KMS-11 (cell line): ENCODE measurements around the gene LTK.

ENCODE experiments used
- H2AFZ ChIP-seq: fragments of 200-600 bp; sonication (generic); 2 replicates; pipeline ENCODE4 v1.6.1; 2016; ENCODE audit warnings: antibody characterized with exemption, mixed run types, low read depth
- H3K27ac ChIP-seq: fragments of 200-600 bp; sonication (generic); 2 replicates; pipeline ENCODE4 v1.6.1; 2016; ENCODE audit warnings: mild to moderate bottlenecking, mixed run types
- H3K27me3 ChIP-seq: fragments of 200-600 bp; sonication (generic); 2 replicates; pipeline ENCODE4 v1.6.1; 2017; ENCODE audit warnings: mild to moderate bottlenecking, low read depth, mixed run types, moderate library complexity; ENCODE audit not compliant: insufficient read depth
- H3K36me3 ChIP-seq: fragments of 200-600 bp; sonication (generic); 2 replicates; pipeline ENCODE4 v1.6.1; 2017; ENCODE audit warnings: mild to moderate bottlenecking, mixed run types; ENCODE audit not compliant: insufficient read depth
- H3K4me1 ChIP-seq: fragments of 200-600 bp; sonication (generic); 2 replicates; pipeline ENCODE4 v1.6.1; 2016; ENCODE audit warnings: mild to moderate bottlenecking, low read depth, mixed run types; ENCODE audit not compliant: poor library complexity, severe bottlenecking
- H3K4me2 ChIP-seq: fragments of 200-600 bp; sonication (generic); 2 replicates; pipeline ENCODE4 v1.7.0; 2016; ENCODE audit warnings: mild to moderate bottlenecking, mixed run types
- H3K4me3 ChIP-seq: fragments of 200-600 bp; sonication (generic); IDR thresholded peaks from 2 replicates; pipeline ENCODE4 v1.6.1; 2017; ENCODE audit warnings: low read depth, low read length, mixed read lengths; ENCODE audit not compliant: insufficient read depth
- H3K79me2 ChIP-seq: fragments of 200-600 bp; sonication (generic); 2 replicates; pipeline ENCODE4 v1.6.1; 2016; ENCODE audit warnings: low read depth, mixed run types; ENCODE audit not compliant: insufficient read depth
- H3K9ac ChIP-seq: fragments of 200-600 bp; sonication (generic); 2 replicates; pipeline ENCODE4 v1.6.1; 2016; ENCODE audit warnings: mild to moderate bottlenecking, mixed run types
- H4K20me1 ChIP-seq: fragments of 200-600 bp; sonication (generic); 2 replicates; pipeline ENCODE4 v1.6.1; 2016; ENCODE audit warnings: mild to moderate bottlenecking, mixed run types; ENCODE audit not compliant: insufficient read depth
- TF ChIP-seq, protein P1 (sequence below): fragments of 200-600 bp; sonication (generic); conservative IDR thresholded peaks from 2 replicates; pipeline ENCODE4 v1.6.1; 2017; ENCODE audit warnings: low read depth, mild to moderate bottlenecking, antibody characterized with exemption, low read length, moderate library complexity, mixed read lengths

LTK gene

DNA sequence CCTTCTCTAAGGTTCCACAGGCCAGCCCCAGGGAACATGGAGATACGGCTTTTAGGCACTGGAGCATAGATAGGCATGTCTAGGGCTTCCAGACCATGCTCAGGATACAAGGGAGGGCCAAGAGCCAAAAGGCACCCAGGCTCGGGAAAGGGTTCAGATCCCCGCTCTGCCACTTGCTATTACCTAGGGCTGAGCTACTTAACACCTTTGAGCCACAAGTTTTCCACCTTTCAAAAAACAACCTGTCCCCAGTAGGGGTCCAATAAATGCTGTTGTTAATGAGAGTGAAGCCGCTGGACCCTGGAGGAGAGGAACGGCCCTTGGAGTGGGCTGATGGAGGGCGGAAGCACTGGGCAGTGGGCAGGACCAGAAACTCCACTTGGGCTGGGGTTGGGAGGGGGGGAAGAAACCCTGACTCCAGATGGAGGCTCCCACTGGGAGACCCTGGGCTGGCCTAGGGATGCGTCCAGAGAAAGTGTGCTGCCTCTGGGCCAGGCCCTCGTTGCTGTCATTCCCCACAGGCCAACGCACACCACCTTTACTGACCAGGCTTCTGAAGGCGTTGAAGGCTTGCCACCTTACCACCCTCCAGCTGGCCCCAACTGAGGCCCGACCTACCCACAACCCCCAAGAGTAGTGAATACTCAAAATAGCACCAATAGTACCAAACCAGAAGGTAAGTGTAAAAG lies 28.5 kb downstream of the LTK start:
- Histone ChIP-seq H3K27ac (no peak overlapping the region), H3K27me3 (no peaks in the 10 kb centered on the region), H3K36me3 (no peaks in the 10 kb centered on the region), H3K4me1 (peaks cover 23% of the 10 kb centered on the region), H2AFZ (no peak overlapping the region), H3K4me3 (no peak overlapping the region), H3K4me2 (no peak overlapping the region), H3K79me2 (no peaks in the 10 kb centered on the region), H4K20me1 (no peaks in the 10 kb centered on the region), H3K9ac (no peak overlapping the region)
- TF ChIP-seq, protein P1, sequence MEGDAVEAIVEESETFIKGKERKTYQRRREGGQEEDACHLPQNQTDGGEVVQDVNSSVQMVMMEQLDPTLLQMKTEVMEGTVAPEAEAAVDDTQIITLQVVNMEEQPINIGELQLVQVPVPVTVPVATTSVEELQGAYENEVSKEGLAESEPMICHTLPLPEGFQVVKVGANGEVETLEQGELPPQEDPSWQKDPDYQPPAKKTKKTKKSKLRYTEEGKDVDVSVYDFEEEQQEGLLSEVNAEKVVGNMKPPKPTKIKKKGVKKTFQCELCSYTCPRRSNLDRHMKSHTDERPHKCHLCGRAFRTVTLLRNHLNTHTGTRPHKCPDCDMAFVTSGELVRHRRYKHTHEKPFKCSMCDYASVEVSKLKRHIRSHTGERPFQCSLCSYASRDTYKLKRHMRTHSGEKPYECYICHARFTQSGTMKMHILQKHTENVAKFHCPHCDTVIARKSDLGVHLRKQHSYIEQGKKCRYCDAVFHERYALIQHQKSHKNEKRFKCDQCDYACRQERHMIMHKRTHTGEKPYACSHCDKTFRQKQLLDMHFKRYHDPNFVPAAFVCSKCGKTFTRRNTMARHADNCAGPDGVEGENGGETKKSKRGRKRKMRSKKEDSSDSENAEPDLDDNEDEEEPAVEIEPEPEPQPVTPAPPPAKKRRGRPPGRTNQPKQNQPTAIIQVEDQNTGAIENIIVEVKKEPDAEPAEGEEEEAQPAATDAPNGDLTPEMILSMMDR: no peak

DNA sequence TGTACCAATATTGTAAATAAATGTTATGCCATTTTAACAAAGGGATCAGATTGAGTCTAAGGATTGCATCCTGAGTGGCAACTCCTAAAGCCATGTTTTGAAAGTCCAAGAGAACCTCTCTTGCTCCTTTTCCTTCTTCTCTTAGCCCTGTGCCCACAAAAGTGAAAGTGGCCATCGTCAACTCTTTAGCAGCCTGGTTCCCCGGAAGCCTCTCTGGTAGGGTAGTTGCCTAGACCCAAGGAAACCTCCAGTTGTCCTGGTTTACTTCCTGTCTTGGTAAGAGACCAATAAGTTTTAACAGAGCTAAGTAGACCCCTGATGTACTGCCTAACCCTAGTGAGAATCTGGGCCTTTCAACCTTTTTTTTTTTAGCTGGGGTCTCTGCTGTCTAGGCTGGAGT lies 30.1 kb downstream of the LTK start:
- TF ChIP-seq, protein P1: no peak
- peak overlapping the region; percentile 5; the same call in 1 of the 2 replicates for H3K27ac ChIP-seq
- H3K4me2 ChIP-seq: peak overlapping the region; percentile 65
- H3K4me1 ChIP-seq: peaks cover 22% of the 10 kb centered on the region
- no peaks in the 10 kb centered on the region for H3K79me2 ChIP-seq
- no peaks in the 10 kb centered on the region for H3K36me3 ChIP-seq
- no peaks in the 10 kb centered on the region for H3K27me3 ChIP-seq
- H4K20me1 ChIP-seq: no peaks in the 10 kb centered on the region
- no peak overlapping the region for H3K4me3 ChIP-seq
- no peak overlapping the region for H3K9ac ChIP-seq
- no peak overlapping the region for H2AFZ ChIP-seq

DNA sequence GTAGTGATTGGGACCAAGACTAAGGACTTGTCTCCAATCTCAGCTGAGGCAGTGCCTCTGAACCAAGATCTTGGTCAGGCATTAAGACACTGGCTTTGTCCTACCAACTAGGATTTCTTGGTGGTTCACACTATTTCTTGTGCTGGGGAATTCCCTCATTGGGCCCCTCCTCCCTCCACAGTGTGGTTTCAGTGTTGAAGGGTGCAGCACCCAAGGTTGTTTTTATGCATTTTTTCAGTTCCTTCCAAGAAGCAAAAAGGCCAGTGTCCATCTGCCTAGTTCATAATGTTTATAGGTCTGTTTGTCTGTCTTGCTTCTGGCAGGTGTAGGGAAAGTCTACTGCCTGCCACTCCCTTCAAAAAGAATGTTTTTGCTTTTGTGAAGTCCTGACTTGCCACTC lies 30.5 kb downstream of the LTK start:
- H3K36me3 ChIP-seq: no peaks in the 10 kb centered on the region
- H3K79me2 ChIP-seq: no peaks in the 10 kb centered on the region
- H3K27me3 ChIP-seq: no peaks in the 10 kb centered on the region
- H2AFZ ChIP-seq: no peak overlapping the region
- peak overlapping the region; percentile 5; the same call in 1 of the 2 replicates for H3K27ac ChIP-seq
- no peak overlapping the region for H3K4me3 ChIP-seq
- H4K20me1 ChIP-seq: no peaks in the 10 kb centered on the region
- peak overlapping the region; percentile 65 for H3K4me2 ChIP-seq
- no peak overlapping the region for H3K9ac ChIP-seq
- peaks cover 22% of the 10 kb centered on the region for H3K4me1 ChIP-seq
- TF ChIP-seq, protein P1: no peak

DNA sequence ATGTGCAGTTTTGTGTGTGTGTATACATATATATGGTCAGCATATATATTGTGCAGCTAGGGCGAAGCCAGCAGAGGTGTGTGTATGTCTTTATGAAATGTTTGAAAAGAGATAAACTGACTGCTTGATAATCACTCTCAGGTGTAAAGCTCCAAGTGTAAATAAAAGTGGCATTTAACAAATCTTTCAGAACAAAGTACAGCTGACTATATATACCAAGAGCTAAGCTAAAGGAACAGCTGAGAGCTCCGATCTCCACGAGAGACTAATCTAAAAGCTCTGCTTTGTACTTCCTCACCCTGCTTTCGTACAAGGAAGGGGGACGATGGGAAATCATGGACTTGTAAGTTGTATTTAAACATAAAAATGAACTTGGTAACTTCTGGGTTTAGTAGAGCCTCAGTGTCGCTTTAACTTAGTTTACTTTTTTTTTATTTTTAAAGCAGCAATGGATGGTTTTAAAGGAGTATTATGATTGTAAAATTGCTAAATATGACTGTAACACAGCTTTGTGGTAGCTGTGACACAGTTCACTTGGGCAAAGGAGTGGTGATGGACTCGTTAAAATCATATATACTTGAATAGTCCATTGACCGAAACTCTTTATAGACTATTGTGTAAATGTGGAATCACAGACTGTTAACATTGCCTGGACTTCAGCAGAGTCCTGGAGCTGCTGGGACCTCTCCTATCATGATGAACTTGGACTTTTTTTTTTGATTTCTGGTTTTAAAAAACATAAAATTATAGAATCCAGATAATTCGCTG lies 31.3 kb downstream of the LTK start:
- H3K36me3 ChIP-seq: peaks cover 4% of the 10 kb centered on the region; the same call in 1 of the 2 replicates

More for the DNA sequence above, 31.3 kb downstream of the LTK start:
- TF ChIP-seq, protein P1: no peak
- H3K4me3 ChIP-seq: no peak overlapping the region
- H3K27ac ChIP-seq: 0 out of 2 replicates have a peak overlapping the region, but pooled peaks have one; percentile 5
- no peaks in the 10 kb centered on the region for H3K79me2 ChIP-seq
- H3K4me2 ChIP-seq: peak overlapping the region; percentile 65
- no peaks in the 10 kb centered on the region for H4K20me1 ChIP-seq
- no peak overlapping the region for H2AFZ ChIP-seq
- H3K4me1 ChIP-seq: peaks cover 22% of the 10 kb centered on the region
- no peak overlapping the region for H3K9ac ChIP-seq
- H3K27me3 ChIP-seq: no peaks in the 10 kb centered on the region
